Measurements from ENCODE around the gene CLDN14. TPM values are rescaled to one million over a fixed set of nuclear protein-coding genes. Genes with fewer than 3 reads are reported as not detected.

The CLDN14 gene
- total and polyA plus RNA-seq, 4 donors, result 0.08 to 0.49 (median 0.15) TPM; not detected in 1

- WGBS, 2 donors, result 67 to 69% methylated on average over 9 of the region's 9 CpGs
Observed at GRCh38 chr21:36507397-36508018, 27.6 kb upstream of the CLDN14 start.

GRCh38 chr21:36506482-36506881 is 26.6 kb upstream of the CLDN14 start:
- Histone ChIP-seq H3K36me3 (ENCODE audit: control insufficient read depth in 4 of 4, insufficient read depth in 4 of 4, low read length in 4 of 4) (no peaks in the 10 kb centered on the region), H3K9me3 (ENCODE audit: control insufficient read depth in 4 of 4, insufficient read depth in 3 of 4, low read length in 3 of 4) (no peaks in the 10 kb centered on the region), H3K9ac (ENCODE audit: insufficient read depth in 1 of 2, low read length in 2 of 2) (no peak overlapping the region), H3K4me3 (no peak overlapping the region), H3K27ac (ENCODE audit: low read depth in 1 of 2, low read length in 1 of 2) (no peak overlapping the region), H3K4me1 (ENCODE audit: control insufficient read depth in 5 of 5, insufficient read depth in 5 of 5, low read length in 5 of 5) (peaks cover 0 to 25% (median 10%) of the 10 kb centered on the region in 5 donors), H3K27me3 (ENCODE audit: control insufficient read depth in 3 of 3, insufficient read depth in 3 of 3, low read length in 2 of 3) (no peaks in the 10 kb centered on the region)
- TF ChIP-seq CTCF (IDR thresholded peaks at IDR 0.05; ENCODE audit: control extremely low read depth, extremely low read depth), result no peak
- DNase-seq, result no peak
- ATAC-seq (ENCODE audit: insufficient read depth, low FRiP score), result no peak
- 84 to 87% methylated on average over 9 of the region's 9 CpGs for WGBS, 2 donors

More at GRCh38 chr21:36507397-36508018, 27.6 kb upstream of the CLDN14 start:
- no peak for TF ChIP-seq CTCF (IDR thresholded peaks at IDR 0.05; ENCODE audit: control extremely low read depth, extremely low read depth)
- H3K9me3 ChIP-seq (ENCODE audit: control insufficient read depth in 4 of 4, insufficient read depth in 3 of 4, low read length in 3 of 4), result no peaks in the 10 kb centered on the region
- peaks cover 0 to 25% (median 10%) of the 10 kb centered on the region in 5 donors for H3K4me1 ChIP-seq (ENCODE audit: control insufficient read depth in 5 of 5, insufficient read depth in 5 of 5, low read length in 5 of 5)
- H3K27me3 ChIP-seq (ENCODE audit: control insufficient read depth in 3 of 3, insufficient read depth in 3 of 3, low read length in 2 of 3), result no peaks in the 10 kb centered on the region
- ATAC-seq (ENCODE audit: insufficient read depth, low FRiP score) (no peak), DNase-seq (no peak)
- H3K9ac ChIP-seq (ENCODE audit: insufficient read depth in 1 of 2, low read length in 2 of 2), result no peak overlapping the region
- H3K4me3 ChIP-seq, result no peak overlapping the region
- no peak overlapping the region for H3K27ac ChIP-seq (ENCODE audit: low read depth in 1 of 2, low read length in 1 of 2)
- H3K36me3 ChIP-seq (ENCODE audit: control insufficient read depth in 4 of 4, insufficient read depth in 4 of 4, low read length in 4 of 4), result no peaks in the 10 kb centered on the region

- 33 to 35% methylated on average over 5 of the region's 5 CpGs for WGBS, 2 donors
- no peak overlapping the region for H3K9ac ChIP-seq (ENCODE audit: insufficient read depth in 1 of 2, low read length in 2 of 2)
- H3K9me3 ChIP-seq (ENCODE audit: control insufficient read depth in 4 of 4, insufficient read depth in 3 of 4, low read length in 3 of 4), result no peaks in the 10 kb centered on the region
- H3K36me3 ChIP-seq (ENCODE audit: control insufficient read depth in 4 of 4, insufficient read depth in 4 of 4, low read length in 4 of 4), result no peaks in the 10 kb centered on the region
- no peaks in the 10 kb centered on the region for H3K27me3 ChIP-seq (ENCODE audit: control insufficient read depth in 3 of 3, insufficient read depth in 3 of 3, low read length in 2 of 3)
- DNase-seq, result peak; percentile 46 to 86 (median 78)
- peaks cover 0 to 24% (median 6%) of the 10 kb centered on the region in 5 donors for H3K4me1 ChIP-seq (ENCODE audit: control insufficient read depth in 5 of 5, insufficient read depth in 5 of 5, low read length in 5 of 5)
- TF ChIP-seq CTCF (IDR thresholded peaks at IDR 0.05; ENCODE audit: control extremely low read depth, extremely low read depth), result peak; percentile 72
- H3K27ac ChIP-seq (ENCODE audit: low read depth in 1 of 2, low read length in 1 of 2), result no peak overlapping the region
- no peak for ATAC-seq (ENCODE audit: insufficient read depth, low FRiP score)
- H3K4me3 ChIP-seq, result no peak overlapping the region
Observed at GRCh38 chr21:36504067-36505058, 24.4 kb upstream of the CLDN14 start.

Measured in lung (tissue), 12 donors.